B cell (primary cell): ENCODE data around the gene HMCN1. TPM values are rescaled to one million over a fixed set of nuclear protein-coding genes. Genes with fewer than 3 reads are reported as not detected.

Experiments used
- ATAC-seq: fragments of 200-7000 bp; cut with Tn5 transposase; one replicate; pipeline ENCODE4 v1.10.0; 2021; ENCODE audit warnings: low read depth, mild to moderate bottlenecking, moderate number of reproducible peaks, moderate library complexity
- CTCF ChIA-PET: fragments of 350-600 bp; sonication (Branson Sonifier 250); formaldehyde crosslinking; loops from one replicate; lab custom pipeline; 2021; ENCODE audit warnings: antibody characterized with exemption, inconsistent platforms; lab: Charles Lee
- POLR2A ChIA-PET: fragments of 350-600 bp; sonication (Branson Sonifier 250); formaldehyde crosslinking; loops from one replicate; lab custom pipeline; 2021; ENCODE audit warnings: antibody characterized with exemption; lab: Charles Lee
- DNase-seq: peaks from one replicate; pipeline ENCODE4 v3.0.0; 2013
- H2AFZ ChIP-seq: 2 replicates; pipeline ENCODE4 v1.6.1; 2012; ENCODE audit warnings: mild to moderate bottlenecking, low read depth, low read length; ENCODE audit not compliant: insufficient read depth, poor library complexity, severe bottlenecking
- H3K27ac ChIP-seq, 2 donors: 1 replicate in 1 of 2; 2 replicates in 1 of 2; pipeline ENCODE4 v1.5.1; 2012 to 2013; ENCODE audit warnings: low read length in 2 of 2, mild to moderate bottlenecking in 2 of 2, moderate library complexity in 1 of 2
- H3K27me3 ChIP-seq, 4 experiments: fragments of 200-600 bp in 1 of 4; sonication (generic) in 1 of 4; replicated peaks in 1 of 4; 1 replicate in 2 of 4; 2 replicates in 2 of 4; pipeline versions ENCODE4 v1.6.1 to v1.7.0; 2013 to 2016; ENCODE audit warnings: low read length in 3 of 4, mild to moderate bottlenecking in 2 of 4, mixed read lengths in 1 of 4, moderate library complexity in 1 of 4; ENCODE audit not compliant: insufficient read depth in 4 of 4, control insufficient read depth in 3 of 4; ENCODE audit errors: control extremely low read depth in 1 of 4
- H3K36me3 ChIP-seq, 2 experiments: replicated peaks in 1 of 2; 1 replicate in 1 of 2; 2 replicates in 1 of 2; pipeline versions ENCODE4 v1.6.1 to v1.7.1; 2013; ENCODE audit warnings: low read length in 1 of 2; ENCODE audit not compliant: insufficient read depth in 2 of 2, control insufficient read depth in 1 of 2; ENCODE audit errors: control extremely low read depth in 1 of 2, extremely low read depth in 1 of 2
- H3K4me1 ChIP-seq, 2 donors: fragments of 200-600 bp in 1 of 2; sonication (generic) in 1 of 2; 1 replicate in 1 of 2; 2 replicates in 1 of 2; pipeline versions ENCODE4 v1.5.1 to v1.6.1; 2013 to 2017; ENCODE audit warnings: low read length in 2 of 2; ENCODE audit not compliant: control insufficient read depth in 2 of 2, insufficient read depth in 2 of 2
- H3K4me2 ChIP-seq: replicated peaks from 2 replicates; pipeline ENCODE3; 2012; ENCODE audit warnings: mild to moderate bottlenecking, low read depth, low read length; ENCODE audit not compliant: poor library complexity, severe bottlenecking
- H3K4me3 ChIP-seq, 5 experiments: fragments of 200-600 bp in 1 of 5; sonication (generic) in 1 of 5; 1 replicate in 3 of 5; 2 replicates in 2 of 5; pipeline versions ENCODE4 v1.5.1 to v1.7.0; 2011 to 2016; ENCODE audit warnings: low read length in 4 of 5, mild to moderate bottlenecking in 4 of 5, low read depth in 2 of 5, control low read depth in 1 of 5, moderate library complexity in 1 of 5; ENCODE audit not compliant: insufficient read depth in 1 of 5; ENCODE audit errors: control extremely low read depth in 1 of 5, extremely low read depth in 1 of 5
- H3K79me2 ChIP-seq: fragments of 200-600 bp; sonication (generic); one replicate; pipeline ENCODE4 v1.6.0; 2016; ENCODE audit warnings: low read length; ENCODE audit not compliant: control insufficient read depth, insufficient read depth
- H3K9ac ChIP-seq: fragments of 200-600 bp; sonication (generic); 2 replicates; pipeline ENCODE4 v1.6.1; 2017; ENCODE audit warnings: mild to moderate bottlenecking, low read length, moderate library complexity
- H3K9me3 ChIP-seq, 3 donors: one replicate each; pipeline versions ENCODE4 v1.6.1 to v1.7.1; 2013; ENCODE audit warnings: low read length in 2 of 3; ENCODE audit not compliant: control insufficient read depth in 2 of 3, insufficient read depth in 1 of 3; ENCODE audit errors: control extremely low read depth in 1 of 3
- H4K20me1 ChIP-seq: 2 replicates; pipeline ENCODE4 v1.6.0; 2012; ENCODE audit warnings: mild to moderate bottlenecking, low read length; ENCODE audit not compliant: insufficient read depth, control insufficient read depth, poor library complexity, severe bottlenecking
- H3K27ac Mint-ChIP-seq: one replicate; pipeline ENCODE4 v1.8.0; 2021; ENCODE audit warnings: mixed read lengths
- H3K27me3 Mint-ChIP-seq: one replicate; pipeline ENCODE4 v1.8.0; 2021; ENCODE audit warnings: mixed read lengths
- H3K4me1 Mint-ChIP-seq: one replicate; pipeline ENCODE4 v1.8.0; 2021; ENCODE audit warnings: mixed read lengths
- H3K4me3 Mint-ChIP-seq: one replicate; pipeline ENCODE4 v1.8.0; 2021; ENCODE audit warnings: mixed read lengths
- H3K9me3 Mint-ChIP-seq: one replicate; pipeline ENCODE4 v1.8.0; 2022; ENCODE audit warnings: mixed read lengths; ENCODE audit not compliant: insufficient read depth
- EZH2 ChIP-seq: IDR thresholded peaks from 2 replicates; pipeline ENCODE4 v1.6.1; 2012; ENCODE audit warnings: borderline replicate concordance, low read depth, mild to moderate bottlenecking, moderate library complexity, low read length; ENCODE audit not compliant: insufficient read depth, poor library complexity, severe bottlenecking
- WGBS: methylation state at CpG from one replicate; pipeline ENCODE4 v1.1.5; 2013; ENCODE audit warnings: missing lambda C conversion rate; ENCODE audit not compliant: insufficient coverage; 5-methylcytosine and 5-hydroxymethylcytosine counted together
- intact Hi-C: fragments of 100-400 bp; cut with micrococcal nuclease; formaldehyde crosslinking; loops from one replicate; pipeline ENCODE4 v1.10.0; 2022
- polyA plus RNA-seq: library from polyadenylated mRNA; depleted of rRNA; stranded (reverse); fragments of >200 nt; gene quantifications from 2 replicates; pipeline ENCODE4 v1.2.3, GENCODE V29; 2012
- total RNA-seq, 2 donors: library from RNA; stranded (reverse); fragments of 120-200 nt in 1 of 2; gene quantifications; 1 replicate in 1 of 2; 2 replicates in 1 of 2; pipeline versions ENCODE4 v1.2.3 to v1.2.4, GENCODE V29; 2013 to 2022
- TF ChIP-seq, protein P1 (sequence below): fragments of 200-600 bp; IDR thresholded peaks from one replicate; pipeline ENCODE4 v1.8.0; 2022; ENCODE audit warnings: antibody characterized with exemption, mild to moderate bottlenecking

The HMCN1 gene
- total and polyA plus RNA-seq, 2 donors (not counting 1 experiment from before 2014, with no cell fraction given), result not detected

- Histone ChIP-seq H3K79me2 (no peaks in the 10 kb centered on the region), H3K9ac (no peak overlapping the region), H3K9me3 (no peaks in the 10 kb centered on the region), H2AFZ (no peak overlapping the region), H3K27ac (no peak overlapping the region), H4K20me1 (no peaks in the 10 kb centered on the region), H3K36me3 (no peaks in the 10 kb centered on the region), H3K27me3 (peaks cover 0 to 30% (median 14%) of the 10 kb centered on the region in 4 experiments), H3K4me1 (no peaks in the 10 kb centered on the region), H3K4me2 (no peak overlapping the region), H3K4me3 (no peak overlapping the region)
- Mint-ChIP-seq H3K27ac (no peak overlapping the region), H3K27me3 (peaks cover 53% of the 10 kb centered on the region), H3K4me1 (no peaks in the 10 kb centered on the region), H3K9me3 (no peaks in the 10 kb centered on the region), H3K4me3 (no peak overlapping the region)
- ChIA-PET CTCF (interaction anchor here (1.0 to 2.0 kb wide), 2 partner anchors 19 to 31 kb away, joined by 3 to 6 read pairs; no protein-coding TSS in a partner anchor), POLR2A (no interaction called here)
- DNase-seq (no peak), ATAC-seq (no peak)
- TF ChIP-seq, protein P1, sequence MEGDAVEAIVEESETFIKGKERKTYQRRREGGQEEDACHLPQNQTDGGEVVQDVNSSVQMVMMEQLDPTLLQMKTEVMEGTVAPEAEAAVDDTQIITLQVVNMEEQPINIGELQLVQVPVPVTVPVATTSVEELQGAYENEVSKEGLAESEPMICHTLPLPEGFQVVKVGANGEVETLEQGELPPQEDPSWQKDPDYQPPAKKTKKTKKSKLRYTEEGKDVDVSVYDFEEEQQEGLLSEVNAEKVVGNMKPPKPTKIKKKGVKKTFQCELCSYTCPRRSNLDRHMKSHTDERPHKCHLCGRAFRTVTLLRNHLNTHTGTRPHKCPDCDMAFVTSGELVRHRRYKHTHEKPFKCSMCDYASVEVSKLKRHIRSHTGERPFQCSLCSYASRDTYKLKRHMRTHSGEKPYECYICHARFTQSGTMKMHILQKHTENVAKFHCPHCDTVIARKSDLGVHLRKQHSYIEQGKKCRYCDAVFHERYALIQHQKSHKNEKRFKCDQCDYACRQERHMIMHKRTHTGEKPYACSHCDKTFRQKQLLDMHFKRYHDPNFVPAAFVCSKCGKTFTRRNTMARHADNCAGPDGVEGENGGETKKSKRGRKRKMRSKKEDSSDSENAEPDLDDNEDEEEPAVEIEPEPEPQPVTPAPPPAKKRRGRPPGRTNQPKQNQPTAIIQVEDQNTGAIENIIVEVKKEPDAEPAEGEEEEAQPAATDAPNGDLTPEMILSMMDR, result no peak
- no peak for TF ChIP-seq EZH2
- WGBS, result 56% methylated on average over 1 of the region's 2 CpGs
- intact Hi-C loops, result no loop called here
These were observed 32.5 kb upstream of the HMCN1 start for GRCh38 chr1:185701650-185702049.

GRCh38 chr1:185704181-185704580 lies 30.0 kb upstream of the HMCN1 start:
- Mint-ChIP-seq H3K27me3 (peaks cover 55% of the 10 kb centered on the region), H3K9me3 (no peaks in the 10 kb centered on the region), H3K4me3 (no peak overlapping the region), H3K27ac (no peak overlapping the region), H3K4me1 (no peaks in the 10 kb centered on the region)
- Histone ChIP-seq H3K4me2 (no peak overlapping the region), H3K36me3 (no peaks in the 10 kb centered on the region), H3K9ac (no peak overlapping the region), H3K79me2 (no peaks in the 10 kb centered on the region), H3K4me3 (no peak overlapping the region), H4K20me1 (no peaks in the 10 kb centered on the region), H2AFZ (no peak overlapping the region), H3K4me1 (no peaks in the 10 kb centered on the region), H3K27ac (no peak overlapping the region), H3K9me3 (no peaks in the 10 kb centered on the region), H3K27me3 (peaks cover 0 to 30% (median 16%) of the 10 kb centered on the region in 4 experiments)
- DNase-seq, result no peak
- TF ChIP-seq EZH2, result no peak
- TF ChIP-seq, protein P1, result no peak
- WGBS, result no CpG with 5 or more reads among the region's 3 CpGs
- ATAC-seq, result no peak
- ChIA-PET POLR2A (no interaction called here), CTCF (no interaction called here)
- intact Hi-C loops, result no loop called here
